IPS-11a (cell line): ENCODE results near the gene UGGT1.
A peak's percentile ranks its signal among the peaks of the same experiment; 100 is the strongest.

Source experiments
- H3K4me3 ChIP-seq: one replicate; pipeline ENCODE4 v1.5.1; 2013; ENCODE audit warnings: low read depth, low read length, control low read depth

The UGGT1 gene

GRCh38 chr2:128090945-128091725 is at the start of gene UGGT1:
UGGT1 (plus strand) TSS chr2:128091200; CDS start chr2:128091358, 158 bp downstream.
- peak within 1 kb of the TSS; percentile 98 for H3K4me3 ChIP-seq

GRCh38 chr2:128041561-128041960 is 49.4 kb upstream of the UGGT1 start:
- H3K4me3 ChIP-seq, result no peak overlapping the region

- H3K4me3 ChIP-seq, result no peak overlapping the region
Measured at GRCh38 chr2:128043041-128043440, 48.0 kb upstream of the UGGT1 start.

- no peak overlapping the region for H3K4me3 ChIP-seq
Measured at GRCh38 chr2:128053331-128053730, 37.7 kb upstream of the UGGT1 start.

- H3K4me3 ChIP-seq, result no peak overlapping the region
Measured at GRCh38 chr2:128054104-128054885, 36.7 kb upstream of the UGGT1 start.

GRCh38 chr2:128057334-128057733 is 33.7 kb upstream of the UGGT1 start:
- H3K4me3 ChIP-seq, result no peak overlapping the region

GRCh38 chr2:128058114-128058513 is 32.9 kb upstream of the UGGT1 start:
- no peak overlapping the region for H3K4me3 ChIP-seq

- H3K4me3 ChIP-seq, result no peak overlapping the region
Measured at GRCh38 chr2:128062571-128062970, 28.4 kb upstream of the UGGT1 start.

- H3K4me3 ChIP-seq, result no peak overlapping the region
Measured at GRCh38 chr2:128064353-128064752, 26.6 kb upstream of the UGGT1 start.

GRCh38 chr2:128069769-128070168 is 21.2 kb upstream of the UGGT1 start:
- H3K4me3 ChIP-seq, result no peak overlapping the region

GRCh38 chr2:128073278-128073677 is 17.7 kb upstream of the UGGT1 start:
- H3K4me3 ChIP-seq, result no peak overlapping the region

- no peak overlapping the region for H3K4me3 ChIP-seq
Measured at GRCh38 chr2:128076461-128077106, 14.4 kb upstream of the UGGT1 start.

- H3K4me3 ChIP-seq, result no peak overlapping the region
Measured at GRCh38 chr2:128084757-128085156, 6.2 kb upstream of the UGGT1 start.

- no peak overlapping the region for H3K4me3 ChIP-seq
Measured at GRCh38 chr2:128086244-128086643, 4.8 kb upstream of the UGGT1 start.

GRCh38 chr2:128090575-128090944 is 440 bp upstream of the UGGT1 start:
- H3K4me3 ChIP-seq, result peak overlapping the region; percentile 98

GRCh38 chr2:128091726-128092080 is 703 bp downstream of the UGGT1 start:
- H3K4me3 ChIP-seq, result peak overlapping the region; percentile 98

GRCh38 chr2:128092656-128093055 is 1.7 kb downstream of the UGGT1 start:
- no peak overlapping the region for H3K4me3 ChIP-seq

GRCh38 chr2:128093762-128094161 is 2.8 kb downstream of the UGGT1 start:
- H3K4me3 ChIP-seq, result no peak overlapping the region

GRCh38 chr2:128095201-128095600 is 4.2 kb downstream of the UGGT1 start:
- no peak overlapping the region for H3K4me3 ChIP-seq

- H3K4me3 ChIP-seq, result no peak overlapping the region
Measured at GRCh38 chr2:128103407-128103806, 12.4 kb downstream of the UGGT1 start.

GRCh38 chr2:128105072-128105471 is 14.1 kb downstream of the UGGT1 start:
- no peak overlapping the region for H3K4me3 ChIP-seq

GRCh38 chr2:128108166-128108565 is 17.2 kb downstream of the UGGT1 start:
- H3K4me3 ChIP-seq, result no peak overlapping the region
